Esophagus muscularis mucosa (tissue), 3 donors: Measurements from ENCODE around the gene CACNA1E.
"Not testable (repeated sequence)": the region's sequence is repeated elsewhere in the genome, so short reads cannot be mapped to it uniquely, and the experiment has no call there.

Experiments
- CTCF ChIP-seq, 3 experiments: fragments of 200-600 bp in 2 of 3; fragments of 450-650 bp in 1 of 3; sonication (generic) in 2 of 3; IDR thresholded peaks; one replicate each; pipeline ENCODE4 v1.5.1; 2017 to 2019; ENCODE audit warnings: antibody characterized with exemption in 3 of 3, mild to moderate bottlenecking in 2 of 3, moderate library complexity in 1 of 3
- EP300 ChIP-seq: sonication (generic); formaldehyde crosslinking; IDR thresholded peaks from one replicate; pipeline ENCODE4 v1.6.1; 2017; ENCODE audit warnings: antibody characterized with exemption

- not testable (repeated sequence) for TF ChIP-seq CTCF (IDR thresholded peaks at IDR 0.05); EP300
These were observed 370.9 kb downstream of the CACNA1E start for GRCh38 chr1:181854212-181854611.
